22Rv1 (cell line): ENCODE results near the gene TRMT11.

Experiments used
- H3K27ac ChIP-seq: fragments of 450-650 bp; 2 replicates; pipeline ENCODE4 v1.5.1; 2017
- ZFX ChIP-seq: fragments of 450-650 bp; IDR thresholded peaks from 2 replicates; pipeline ENCODE4 v1.6.1; 2017; ENCODE audit warnings: antibody characterized with exemption, borderline replicate concordance
- TF ChIP-seq, protein P1 (sequence below): fragments of 450-650 bp; IDR thresholded peaks from 2 replicates; pipeline ENCODE4 v1.5.1; 2017; ENCODE audit warnings: mild to moderate bottlenecking

Gene TRMT11

DNA sequence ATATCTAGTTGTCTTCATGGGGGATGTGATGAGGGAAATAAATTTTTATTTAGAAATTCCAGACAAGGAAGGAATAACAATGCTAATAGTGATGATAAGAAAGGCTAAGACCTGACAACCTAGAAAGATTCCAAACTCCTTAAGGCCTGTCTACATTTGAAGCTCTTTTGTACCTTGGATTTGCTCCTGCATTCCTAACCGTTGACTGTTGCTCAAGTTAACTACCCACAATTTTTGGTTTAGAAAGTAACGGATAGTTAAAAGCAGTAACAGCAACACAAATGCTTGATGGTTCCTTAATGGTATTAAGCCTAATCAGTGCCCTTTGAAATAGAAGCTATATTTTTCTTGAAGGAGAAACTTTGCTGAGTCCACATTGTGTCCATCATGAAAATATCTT is 52.9 kb downstream of the TRMT11 start:
- no peak overlapping the region for H3K27ac ChIP-seq
- TF ChIP-seq, protein P1, sequence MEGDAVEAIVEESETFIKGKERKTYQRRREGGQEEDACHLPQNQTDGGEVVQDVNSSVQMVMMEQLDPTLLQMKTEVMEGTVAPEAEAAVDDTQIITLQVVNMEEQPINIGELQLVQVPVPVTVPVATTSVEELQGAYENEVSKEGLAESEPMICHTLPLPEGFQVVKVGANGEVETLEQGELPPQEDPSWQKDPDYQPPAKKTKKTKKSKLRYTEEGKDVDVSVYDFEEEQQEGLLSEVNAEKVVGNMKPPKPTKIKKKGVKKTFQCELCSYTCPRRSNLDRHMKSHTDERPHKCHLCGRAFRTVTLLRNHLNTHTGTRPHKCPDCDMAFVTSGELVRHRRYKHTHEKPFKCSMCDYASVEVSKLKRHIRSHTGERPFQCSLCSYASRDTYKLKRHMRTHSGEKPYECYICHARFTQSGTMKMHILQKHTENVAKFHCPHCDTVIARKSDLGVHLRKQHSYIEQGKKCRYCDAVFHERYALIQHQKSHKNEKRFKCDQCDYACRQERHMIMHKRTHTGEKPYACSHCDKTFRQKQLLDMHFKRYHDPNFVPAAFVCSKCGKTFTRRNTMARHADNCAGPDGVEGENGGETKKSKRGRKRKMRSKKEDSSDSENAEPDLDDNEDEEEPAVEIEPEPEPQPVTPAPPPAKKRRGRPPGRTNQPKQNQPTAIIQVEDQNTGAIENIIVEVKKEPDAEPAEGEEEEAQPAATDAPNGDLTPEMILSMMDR, result no peak
- TF ChIP-seq ZFX, result no peak

DNA sequence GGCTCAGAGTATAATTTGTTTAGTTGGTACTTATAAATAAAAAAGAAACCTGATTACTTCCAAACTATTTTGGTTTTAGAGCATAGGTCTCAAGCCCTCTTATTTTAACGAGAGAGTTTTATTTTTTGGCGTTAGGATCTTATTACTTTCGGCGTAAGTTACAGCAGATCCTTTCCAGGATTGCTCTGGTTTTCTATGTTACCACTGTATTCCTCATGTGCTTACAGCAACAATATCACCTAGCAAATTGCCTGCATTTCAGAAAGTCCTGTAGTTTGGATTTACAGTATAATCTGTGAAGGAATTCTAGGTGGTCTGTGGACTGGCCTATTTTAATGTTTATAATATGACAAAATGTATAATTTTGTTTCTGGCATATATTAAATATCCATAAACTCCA is 54.1 kb downstream of the TRMT11 start:
- no peak for TF ChIP-seq ZFX
- TF ChIP-seq, protein P1, result no peak
- no peak overlapping the region for H3K27ac ChIP-seq

DNA sequence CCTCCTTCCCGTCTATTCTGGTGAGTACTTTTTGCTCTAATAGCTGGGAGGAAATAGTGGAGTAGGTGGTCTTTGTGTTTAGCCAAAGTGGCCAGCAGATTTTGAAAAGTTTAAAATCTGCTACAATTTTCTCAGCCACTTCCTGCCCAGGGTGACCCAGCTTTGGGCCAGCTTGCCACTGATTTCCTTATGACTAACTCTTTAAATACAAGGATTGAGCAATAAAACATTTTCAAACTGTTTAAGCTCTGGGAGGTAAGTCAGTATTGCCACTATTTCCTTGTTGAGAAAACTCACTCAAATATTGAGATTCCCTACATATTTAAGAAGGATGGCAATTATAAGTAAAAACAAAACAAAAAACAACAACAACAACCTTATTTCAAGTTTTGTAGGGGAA is 54.5 kb downstream of the TRMT11 start:
- TF ChIP-seq, protein P1, result no peak
- no peak for TF ChIP-seq ZFX
- H3K27ac ChIP-seq, result no peak overlapping the region

GRCh38 chr6:126041516-126041915 is 55.2 kb downstream of the TRMT11 start:
- no peak for TF ChIP-seq ZFX
- TF ChIP-seq, protein P1, result no peak
- no peak overlapping the region for H3K27ac ChIP-seq

- no peak overlapping the region for H3K27ac ChIP-seq
Observed at GRCh38 chr6:126042001-126042419, 55.7 kb downstream of the TRMT11 start.

DNA sequence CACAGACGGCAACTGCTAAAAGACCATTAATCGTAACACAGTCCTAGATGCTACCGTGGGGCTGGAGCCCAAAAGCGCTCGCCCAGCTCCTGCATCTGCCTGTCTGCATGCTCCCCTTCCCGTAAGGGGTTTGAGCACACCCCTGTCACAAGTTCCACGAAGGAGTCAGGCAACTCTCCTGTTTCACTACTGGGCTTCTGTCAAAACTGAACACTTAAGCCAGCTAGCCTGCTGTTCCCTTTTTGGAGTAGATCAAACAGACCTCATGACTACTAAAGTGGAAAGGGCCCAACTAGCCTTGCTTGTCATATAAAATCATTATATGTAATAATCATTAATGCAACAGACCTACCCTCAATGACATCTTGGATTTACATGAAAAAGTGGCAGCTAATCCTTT is 61.3 kb downstream of the TRMT11 start:
- H3K27ac ChIP-seq, result no peak overlapping the region
- TF ChIP-seq ZFX, result no peak
- TF ChIP-seq, protein P1, result no peak

More at GRCh38 chr6:126042001-126042419, 55.7 kb downstream of the TRMT11 start:
- TF ChIP-seq, protein P1, result no peak
- TF ChIP-seq ZFX, result no peak

- TF ChIP-seq ZFX, result no peak
- no peak overlapping the region for H3K27ac ChIP-seq
Observed at GRCh38 chr6:126048635-126049034, 62.3 kb downstream of the TRMT11 start.

- no peak overlapping the region for H3K27ac ChIP-seq
- TF ChIP-seq ZFX, result no peak
- TF ChIP-seq, protein P1, result no peak
Observed at GRCh38 chr6:126050795-126051194, 64.5 kb downstream of the TRMT11 start.
